HL-60 (cell line): ENCODE results near the gene PAPOLA.

Experiments
- POLR2AphosphoS5 ChIP-seq: IDR thresholded peaks from 2 replicates; pipeline ENCODE4 v1.6.1; 2012; ENCODE audit warnings: low read depth
- SPI1 ChIP-seq: IDR thresholded peaks from 2 replicates; pipeline ENCODE4 v1.6.1; 2012; ENCODE audit warnings: low read depth, mild to moderate bottlenecking, borderline replicate concordance
- TF ChIP-seq, protein P1 (sequence below): IDR thresholded peaks from one replicate; pipeline ENCODE4 v1.5.1; 2011; ENCODE audit warnings: low read length, control low read depth, inconsistent platforms; ENCODE audit not compliant: insufficient read depth

DNA sequence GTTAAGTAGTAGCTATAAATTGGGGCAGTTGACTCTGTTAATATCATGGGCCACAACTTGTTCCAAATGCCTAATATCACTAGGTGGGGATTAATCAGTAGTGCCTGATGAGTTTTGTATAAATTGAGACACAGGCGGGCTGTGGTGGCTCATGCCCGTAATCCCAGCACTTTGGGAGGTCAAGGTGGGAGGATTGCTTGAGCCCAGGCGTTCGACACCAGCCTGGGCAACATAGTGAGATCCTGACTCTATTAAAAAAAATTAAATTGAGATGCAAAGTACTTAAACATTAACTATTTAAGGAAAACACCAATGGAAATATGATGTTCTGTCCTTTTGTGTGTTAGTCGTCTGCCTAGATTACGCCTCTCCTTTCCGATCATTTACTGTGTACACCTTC is 9.0 kb downstream of the PAPOLA start:
- TF ChIP-seq, protein P1, sequence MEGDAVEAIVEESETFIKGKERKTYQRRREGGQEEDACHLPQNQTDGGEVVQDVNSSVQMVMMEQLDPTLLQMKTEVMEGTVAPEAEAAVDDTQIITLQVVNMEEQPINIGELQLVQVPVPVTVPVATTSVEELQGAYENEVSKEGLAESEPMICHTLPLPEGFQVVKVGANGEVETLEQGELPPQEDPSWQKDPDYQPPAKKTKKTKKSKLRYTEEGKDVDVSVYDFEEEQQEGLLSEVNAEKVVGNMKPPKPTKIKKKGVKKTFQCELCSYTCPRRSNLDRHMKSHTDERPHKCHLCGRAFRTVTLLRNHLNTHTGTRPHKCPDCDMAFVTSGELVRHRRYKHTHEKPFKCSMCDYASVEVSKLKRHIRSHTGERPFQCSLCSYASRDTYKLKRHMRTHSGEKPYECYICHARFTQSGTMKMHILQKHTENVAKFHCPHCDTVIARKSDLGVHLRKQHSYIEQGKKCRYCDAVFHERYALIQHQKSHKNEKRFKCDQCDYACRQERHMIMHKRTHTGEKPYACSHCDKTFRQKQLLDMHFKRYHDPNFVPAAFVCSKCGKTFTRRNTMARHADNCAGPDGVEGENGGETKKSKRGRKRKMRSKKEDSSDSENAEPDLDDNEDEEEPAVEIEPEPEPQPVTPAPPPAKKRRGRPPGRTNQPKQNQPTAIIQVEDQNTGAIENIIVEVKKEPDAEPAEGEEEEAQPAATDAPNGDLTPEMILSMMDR = no peak
- TF ChIP-seq POLR2AphosphoS5 (no peak), SPI1 (no peak)
